Breast epithelium (tissue), 4 donors: ENCODE measurements around the gene PKHD1. TPM values are rescaled to one million over a fixed set of nuclear protein-coding genes. Genes with fewer than 3 reads are reported as not detected.

Source experiments
- DNase-seq, 2 donors: peaks; one replicate each; pipeline ENCODE4 v3.0.0-alpha.2; 2019; ENCODE audit warnings: low spot score in 2 of 2
- H3K27ac ChIP-seq, 2 donors: fragments of 200-600 bp; sonication (generic) in 1 of 2; one replicate each; pipeline ENCODE4 v1.5.1; 2016 to 2019; ENCODE audit warnings: mild to moderate bottlenecking in 1 of 2
- H3K27me3 ChIP-seq, 2 donors: fragments of 200-600 bp; sonication (generic) in 1 of 2; one replicate each; pipeline versions ENCODE4 v1.5.1 to v1.6.0; 2017 to 2019; ENCODE audit warnings: control low read depth in 1 of 2, mild to moderate bottlenecking in 1 of 2
- H3K36me3 ChIP-seq: fragments of 200-600 bp; one replicate; pipeline ENCODE4 v1.5.1; 2019
- H3K4me1 ChIP-seq, 2 donors: fragments of 200-600 bp; sonication (generic); one replicate each; pipeline ENCODE4 v1.5.1; 2016 to 2019; ENCODE audit warnings: control low read depth in 1 of 2
- H3K4me3 ChIP-seq, 3 donors: fragments of 200-600 bp; sonication (generic); 1 replicate in 2 of 3; 2 replicates in 1 of 3; pipeline ENCODE4 v1.5.1; 2016 to 2019; ENCODE audit warnings: mild to moderate bottlenecking in 3 of 3, moderate library complexity in 2 of 3
- H3K9me3 ChIP-seq, 2 donors: fragments of 200-600 bp; sonication (generic) in 1 of 2; one replicate each; pipeline ENCODE4 v1.5.1; 2016 to 2019; ENCODE audit warnings: control low read depth in 1 of 2
- CTCF ChIP-seq, 3 donors: fragments of 450-650 bp; IDR thresholded peaks; one replicate each; pipeline ENCODE4 v1.5.1; 2016 to 2017; ENCODE audit warnings: antibody characterized with exemption in 3 of 3, mild to moderate bottlenecking in 3 of 3, moderate library complexity in 3 of 3
- POLR2A ChIP-seq: fragments of 450-650 bp; IDR thresholded peaks from one replicate; pipeline ENCODE4 v1.6.1; 2016; ENCODE audit warnings: antibody characterized with exemption, mild to moderate bottlenecking, moderate library complexity
- POLR2AphosphoS5 ChIP-seq, 3 donors: sonication (generic); formaldehyde crosslinking; IDR thresholded peaks; one replicate each; pipeline ENCODE4 v1.6.1; 2017; ENCODE audit warnings: antibody characterized with exemption in 3 of 3
- intact Hi-C: fragments of 100-400 bp; cut with DNase I; formaldehyde crosslinking; loops from one replicate; pipeline ENCODE4 v1.15.1; 2023; ENCODE audit warnings: low total_unique reads
- total RNA-seq, 3 donors: library from RNA; depleted of rRNA; stranded (reverse); fragments of >200 nt; gene quantifications; one replicate each; pipeline ENCODE4 v1.1.0, GENCODE V29; 2016

The PKHD1 gene
- total RNA-seq, 3 donors from 2014 or later: 0.44 to 1.1 (median 0.66) TPM

GRCh38 chr6:51913265-51913664 lies 174.1 kb downstream of the PKHD1 start:
- Histone ChIP-seq H3K9me3 (no peaks in the 10 kb centered on the region), H3K27me3 (no peaks in the 10 kb centered on the region), H3K27ac (no peak overlapping the region), H3K4me1 (no peaks in the 10 kb centered on the region), H3K36me3 (no peaks in the 10 kb centered on the region), H3K4me3 (no peak overlapping the region)
- DNase-seq: no peak
- no peak for TF ChIP-seq POLR2AphosphoS5 (IDR thresholded peaks at IDR 0.05)
- TF ChIP-seq POLR2A: no peak
- no peak for TF ChIP-seq CTCF (IDR thresholded peaks at IDR 0.05)
- intact Hi-C loops: no loop called here

GRCh38 chr6:51910851-51911250 lies 176.6 kb downstream of the PKHD1 start:
- TF ChIP-seq POLR2AphosphoS5 (IDR thresholded peaks at IDR 0.05) (no peak), POLR2A (no peak), CTCF (IDR thresholded peaks at IDR 0.05) (no peak)
- Histone ChIP-seq H3K27me3 (no peaks in the 10 kb centered on the region), H3K27ac (no peak overlapping the region), H3K4me3 (no peak overlapping the region), H3K9me3 (no peaks in the 10 kb centered on the region), H3K36me3 (no peaks in the 10 kb centered on the region), H3K4me1 (no peaks in the 10 kb centered on the region)
- DNase-seq: no peak
- intact Hi-C loops: no loop called here

GRCh38 chr6:51908243-51908642 lies 179.2 kb downstream of the PKHD1 start:
- no peak overlapping the region for H3K27ac ChIP-seq
- no peaks in the 10 kb centered on the region for H3K9me3 ChIP-seq
- H3K36me3 ChIP-seq: no peaks in the 10 kb centered on the region
- TF ChIP-seq CTCF (IDR thresholded peaks at IDR 0.05): no peak
- no peak for TF ChIP-seq POLR2AphosphoS5 (IDR thresholded peaks at IDR 0.05)
- no peak for TF ChIP-seq POLR2A
- DNase-seq: no peak
- H3K4me1 ChIP-seq: no peaks in the 10 kb centered on the region
- intact Hi-C loops: no loop called here
- H3K27me3 ChIP-seq: no peaks in the 10 kb centered on the region
- H3K4me3 ChIP-seq: no peak overlapping the region

GRCh38 chr6:51901766-51902764 lies 185.3 kb downstream of the PKHD1 start:
- Histone ChIP-seq H3K27me3 (no peaks in the 10 kb centered on the region), H3K27ac (no peak overlapping the region), H3K4me1 (no peaks in the 10 kb centered on the region), H3K4me3 (no peak overlapping the region), H3K36me3 (no peaks in the 10 kb centered on the region), H3K9me3 (no peaks in the 10 kb centered on the region)
- intact Hi-C loops: no loop called here
- no peak for DNase-seq
- no peak for TF ChIP-seq POLR2A
- no peak for TF ChIP-seq CTCF (IDR thresholded peaks at IDR 0.05)
- TF ChIP-seq POLR2AphosphoS5 (IDR thresholded peaks at IDR 0.05): no peak

GRCh38 chr6:51893366-51893765 lies 194.0 kb downstream of the PKHD1 start:
- Histone ChIP-seq H3K4me1 (no peaks in the 10 kb centered on the region), H3K27ac (no peak overlapping the region), H3K4me3 (no peak overlapping the region), H3K36me3 (no peaks in the 10 kb centered on the region), H3K9me3 (no peaks in the 10 kb centered on the region), H3K27me3 (no peaks in the 10 kb centered on the region)
- intact Hi-C loops: no loop called here
- DNase-seq: no peak
- no peak for TF ChIP-seq POLR2AphosphoS5 (IDR thresholded peaks at IDR 0.05)
- TF ChIP-seq CTCF (IDR thresholded peaks at IDR 0.05): no peak
- TF ChIP-seq POLR2A: no peak
